Measurements from ENCODE around the gene CAPN6. TPM values are rescaled to one million over a fixed set of nuclear protein-coding genes. Genes with fewer than 3 reads are reported as not detected.

The CAPN6 gene
- total RNA-seq, 4 donors from 2014 or later, result 0.31 to 1.2 (median 0.42) TPM; not detected in 1

DNA sequence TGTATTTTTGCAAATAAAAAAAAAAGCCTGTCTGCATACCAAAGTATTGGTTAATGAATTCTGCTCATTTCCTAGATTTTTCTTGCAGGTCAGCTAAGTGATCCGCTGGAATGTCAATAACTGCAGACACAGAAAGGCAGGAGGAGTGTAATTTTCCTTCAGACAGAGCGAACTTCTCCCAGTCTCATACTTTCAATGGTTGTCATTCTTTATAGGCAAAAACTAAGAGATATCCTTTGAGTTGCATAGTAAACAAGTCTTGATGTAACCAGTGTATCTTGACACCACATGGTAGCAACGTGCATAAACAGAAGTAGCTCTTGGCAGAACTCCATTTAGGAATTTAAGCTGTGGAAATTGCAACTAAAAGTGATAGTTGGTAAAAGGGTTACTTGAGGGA, 8.2 kb downstream of the CAPN6 start:
- Histone ChIP-seq H3K4me1 (no peaks in the 10 kb centered on the region), H3K4me3 (no peak overlapping the region), H3K36me3 (no peaks in the 10 kb centered on the region), H3K27me3 (peaks cover 0 to 6% (median 4%) of the 10 kb centered on the region in 3 donors), H3K27ac (no peak overlapping the region), H3K9me3 (no peaks in the 10 kb centered on the region)
- TF ChIP-seq, protein P1, sequence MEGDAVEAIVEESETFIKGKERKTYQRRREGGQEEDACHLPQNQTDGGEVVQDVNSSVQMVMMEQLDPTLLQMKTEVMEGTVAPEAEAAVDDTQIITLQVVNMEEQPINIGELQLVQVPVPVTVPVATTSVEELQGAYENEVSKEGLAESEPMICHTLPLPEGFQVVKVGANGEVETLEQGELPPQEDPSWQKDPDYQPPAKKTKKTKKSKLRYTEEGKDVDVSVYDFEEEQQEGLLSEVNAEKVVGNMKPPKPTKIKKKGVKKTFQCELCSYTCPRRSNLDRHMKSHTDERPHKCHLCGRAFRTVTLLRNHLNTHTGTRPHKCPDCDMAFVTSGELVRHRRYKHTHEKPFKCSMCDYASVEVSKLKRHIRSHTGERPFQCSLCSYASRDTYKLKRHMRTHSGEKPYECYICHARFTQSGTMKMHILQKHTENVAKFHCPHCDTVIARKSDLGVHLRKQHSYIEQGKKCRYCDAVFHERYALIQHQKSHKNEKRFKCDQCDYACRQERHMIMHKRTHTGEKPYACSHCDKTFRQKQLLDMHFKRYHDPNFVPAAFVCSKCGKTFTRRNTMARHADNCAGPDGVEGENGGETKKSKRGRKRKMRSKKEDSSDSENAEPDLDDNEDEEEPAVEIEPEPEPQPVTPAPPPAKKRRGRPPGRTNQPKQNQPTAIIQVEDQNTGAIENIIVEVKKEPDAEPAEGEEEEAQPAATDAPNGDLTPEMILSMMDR (IDR thresholded peaks at IDR 0.05 in 4 of 5, conservative IDR thresholded peaks at IDR 0.05 in 1 of 5), result no peak
- TF ChIP-seq POLR2A (IDR thresholded peaks at IDR 0.05), result no peak
- ATAC-seq (no peak), DNase-seq (no peak)
- in situ Hi-C loops (cut with MboI; ENCODE audit: low sequenced_read_pairs in 4 of 4) (no loop called here), intact Hi-C loops (cut with DNase I; ENCODE audit: low total_unique reads) (no loop called here)

DNA sequence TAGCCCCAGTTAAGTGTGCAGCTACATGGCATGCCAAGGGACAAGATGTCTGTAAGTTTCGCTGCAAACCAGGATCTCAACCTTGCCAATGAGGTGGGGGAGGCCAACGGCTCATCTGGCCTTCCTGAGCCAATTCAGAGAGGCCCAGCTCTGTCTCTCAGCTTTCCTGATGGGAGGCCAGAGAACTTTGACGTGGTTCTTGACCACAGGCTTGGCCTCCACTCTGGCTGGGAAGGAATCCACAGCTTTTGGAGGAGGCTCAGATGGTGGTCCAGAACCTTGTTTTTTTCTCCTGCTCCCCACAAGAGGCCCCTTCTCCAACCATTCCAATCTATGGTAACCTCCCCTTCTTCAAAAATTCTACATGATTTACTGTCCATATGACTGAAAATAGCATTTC, 9.8 kb downstream of the CAPN6 start:
- no peak overlapping the region for H3K4me3 ChIP-seq
- in situ Hi-C loops (cut with MboI; ENCODE audit: low sequenced_read_pairs in 4 of 4) (no loop called here), intact Hi-C loops (cut with DNase I; ENCODE audit: low total_unique reads) (no loop called here)
- TF ChIP-seq, protein P1 (IDR thresholded peaks at IDR 0.05 in 4 of 5, conservative IDR thresholded peaks at IDR 0.05 in 1 of 5), result no peak
- no peak for TF ChIP-seq POLR2A (IDR thresholded peaks at IDR 0.05)
- DNase-seq, result no peak
- H3K27ac ChIP-seq, result no peak overlapping the region
- no peak for ATAC-seq
- no peaks in the 10 kb centered on the region for H3K4me1 ChIP-seq
- H3K36me3 ChIP-seq, result no peaks in the 10 kb centered on the region
- H3K27me3 ChIP-seq, result peaks cover 0 to 9% (median 4%) of the 10 kb centered on the region in 3 donors
- H3K9me3 ChIP-seq, result no peaks in the 10 kb centered on the region

DNA sequence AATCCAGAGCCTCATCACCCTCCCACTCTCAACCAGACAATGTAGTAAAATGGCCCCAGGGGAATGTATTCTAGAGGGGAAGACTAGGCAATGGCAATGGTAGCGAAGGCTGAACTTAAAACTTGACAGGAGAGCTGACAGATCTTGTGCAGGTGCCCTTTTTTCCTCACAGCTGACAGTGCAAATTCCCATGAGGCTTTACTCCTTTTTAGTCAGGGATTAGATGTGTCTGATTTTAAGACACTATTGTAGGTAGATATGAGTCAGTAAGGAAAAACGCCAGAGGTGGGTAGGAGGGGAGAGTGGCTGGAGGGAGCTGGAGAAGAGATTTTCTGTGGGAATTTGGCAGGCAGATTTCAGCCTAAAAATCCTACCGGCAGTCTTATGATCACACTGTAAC, 10.7 kb downstream of the CAPN6 start:
- no peak overlapping the region for H3K27ac ChIP-seq
- H3K4me1 ChIP-seq, result no peaks in the 10 kb centered on the region
- in situ Hi-C loops (cut with MboI; ENCODE audit: low sequenced_read_pairs in 4 of 4) (no loop called here), intact Hi-C loops (cut with DNase I; ENCODE audit: low total_unique reads) (no loop called here)
- no peak for ATAC-seq
- no peaks in the 10 kb centered on the region for H3K36me3 ChIP-seq
- no peak for DNase-seq
- no peak overlapping the region for H3K4me3 ChIP-seq
- no peak for TF ChIP-seq POLR2A (IDR thresholded peaks at IDR 0.05)
- TF ChIP-seq, protein P1 (IDR thresholded peaks at IDR 0.05 in 4 of 5, conservative IDR thresholded peaks at IDR 0.05 in 1 of 5), result no peak
- peaks cover 0 to 9% (median 4%) of the 10 kb centered on the region in 3 donors for H3K27me3 ChIP-seq
- H3K9me3 ChIP-seq, result no peaks in the 10 kb centered on the region

DNA sequence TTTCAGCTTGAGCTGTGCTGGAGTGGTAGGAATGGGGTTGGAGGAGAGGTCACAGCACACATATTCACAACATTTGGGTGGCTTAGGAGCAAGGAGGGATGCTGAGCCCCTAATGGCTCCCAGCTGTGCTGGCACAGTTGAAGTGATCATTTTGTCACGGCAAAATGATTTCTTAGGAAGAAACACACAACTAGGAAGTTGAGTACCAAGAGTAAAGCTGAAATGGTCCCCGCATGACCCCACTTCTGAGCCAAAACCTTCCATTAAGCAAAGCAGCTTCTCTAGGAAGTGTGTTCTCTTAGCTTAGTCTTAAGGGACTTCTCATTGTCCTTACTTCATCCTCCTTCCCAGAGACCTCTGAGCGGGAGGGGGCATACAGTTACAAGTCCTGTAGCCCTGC, 12.6 kb downstream of the CAPN6 start:
- ATAC-seq (no peak), DNase-seq (no peak)
- Histone ChIP-seq H3K27me3 (peaks cover 0 to 9% (median under 1%) of the 10 kb centered on the region in 3 donors), H3K4me1 (no peaks in the 10 kb centered on the region), H3K27ac (no peak overlapping the region), H3K36me3 (no peaks in the 10 kb centered on the region), H3K4me3 (no peak overlapping the region), H3K9me3 (no peaks in the 10 kb centered on the region)
- intact Hi-C loops (cut with DNase I; ENCODE audit: low total_unique reads), result no loop called here
- no peak for TF ChIP-seq POLR2A (IDR thresholded peaks at IDR 0.05)
- TF ChIP-seq, protein P1 (IDR thresholded peaks at IDR 0.05 in 4 of 5, conservative IDR thresholded peaks at IDR 0.05 in 1 of 5), result no peak
- in situ Hi-C loops (cut with MboI; ENCODE audit: low sequenced_read_pairs in 4 of 4), result no loop called here

Measured in gastrocnemius medialis (tissue), 4 donors.